ENCODE measurements around the gene ATP8A2.

- TF ChIP-seq CTCF (IDR thresholded peaks at IDR 0.05): no peak
- no peak for TF ChIP-seq POLR2AphosphoS5 (IDR thresholded peaks at IDR 0.05)
These were observed 50.4 kb downstream of the ATP8A2 start for GRCh38 chr13:25422153-25422552.
